ENCODE data around the gene CHST9.

DNA sequence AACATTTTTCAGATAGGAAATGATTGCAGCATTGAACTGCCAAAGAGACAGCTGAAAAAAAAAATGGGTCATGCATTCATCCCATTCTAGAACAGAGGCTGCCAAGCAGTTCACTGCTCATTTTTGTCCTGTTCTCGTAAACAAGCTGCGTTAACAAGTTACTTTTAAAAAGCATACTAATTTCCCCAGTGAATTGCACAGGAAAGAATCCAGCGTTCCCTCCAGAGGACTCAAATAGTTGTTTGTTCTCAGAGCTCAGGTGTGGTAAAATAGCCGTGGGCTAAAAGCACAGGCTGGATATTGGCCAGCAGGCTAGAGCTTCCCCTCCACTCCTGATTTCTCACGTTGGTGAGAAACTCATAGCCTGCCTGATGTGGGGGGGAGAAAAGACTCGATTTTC lies 243.5 kb downstream of the CHST9 start:
- TF ChIP-seq, protein P1, sequence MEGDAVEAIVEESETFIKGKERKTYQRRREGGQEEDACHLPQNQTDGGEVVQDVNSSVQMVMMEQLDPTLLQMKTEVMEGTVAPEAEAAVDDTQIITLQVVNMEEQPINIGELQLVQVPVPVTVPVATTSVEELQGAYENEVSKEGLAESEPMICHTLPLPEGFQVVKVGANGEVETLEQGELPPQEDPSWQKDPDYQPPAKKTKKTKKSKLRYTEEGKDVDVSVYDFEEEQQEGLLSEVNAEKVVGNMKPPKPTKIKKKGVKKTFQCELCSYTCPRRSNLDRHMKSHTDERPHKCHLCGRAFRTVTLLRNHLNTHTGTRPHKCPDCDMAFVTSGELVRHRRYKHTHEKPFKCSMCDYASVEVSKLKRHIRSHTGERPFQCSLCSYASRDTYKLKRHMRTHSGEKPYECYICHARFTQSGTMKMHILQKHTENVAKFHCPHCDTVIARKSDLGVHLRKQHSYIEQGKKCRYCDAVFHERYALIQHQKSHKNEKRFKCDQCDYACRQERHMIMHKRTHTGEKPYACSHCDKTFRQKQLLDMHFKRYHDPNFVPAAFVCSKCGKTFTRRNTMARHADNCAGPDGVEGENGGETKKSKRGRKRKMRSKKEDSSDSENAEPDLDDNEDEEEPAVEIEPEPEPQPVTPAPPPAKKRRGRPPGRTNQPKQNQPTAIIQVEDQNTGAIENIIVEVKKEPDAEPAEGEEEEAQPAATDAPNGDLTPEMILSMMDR (IDR thresholded peaks at IDR 0.05; ENCODE audit: poor library complexity): no peak
- TF ChIP-seq EZH2 (IDR thresholded peaks at IDR 0.05; ENCODE audit: borderline replicate concordance) (no peak), EZH2phosphoT487 (IDR thresholded peaks at IDR 0.05; ENCODE audit: low read depth, severe bottlenecking, unreplicated experiment) (no peak)

Measured in hepatocyte (in vitro differentiated cells).